Measurements from ENCODE around the gene DLGAP4. TPM values are rescaled to one million over a fixed set of nuclear protein-coding genes. Genes with fewer than 3 reads are reported as not detected.

Gene DLGAP4
- total and polyA plus RNA-seq, 8 donors, result 15.1 to 92.2 (median 33.5) TPM

GRCh38 chr20:36267605-36268381 is 38.3 kb upstream of the DLGAP4 start:
- no peak overlapping the region for H3K4me3 ChIP-seq
- H3K4me1 ChIP-seq, result no peaks in the 10 kb centered on the region
- intact Hi-C loops (cut with DNase I; ENCODE audit: low total_unique reads), result no loop called here
- no peaks in the 10 kb centered on the region for H3K36me3 ChIP-seq
- peaks cover 0 to 6% (median 4%) of the 10 kb centered on the region in 3 donors for H3K27me3 ChIP-seq
- no peaks in the 10 kb centered on the region for H3K9me3 ChIP-seq
- TF ChIP-seq POLR2AphosphoS5 (IDR thresholded peaks at IDR 0.05) (no peak), EP300 (IDR thresholded peaks at IDR 0.05) (no peak), POLR2A (IDR thresholded peaks at IDR 0.05) (no peak), CTCF (IDR thresholded peaks at IDR 0.05) (no peak)
- no peak for DNase-seq
- no peak overlapping the region for H3K27ac ChIP-seq
- WGBS, 5 donors, result 65 to 87% (median 76%) methylated on average over 19 to 24 of the region's 24 CpGs

- peaks cover 0 to 15% (median 7%) of the 10 kb centered on the region in 3 donors for H3K27me3 ChIP-seq
- H3K36me3 ChIP-seq, result no peaks in the 10 kb centered on the region
- H3K4me1 ChIP-seq, result no peaks in the 10 kb centered on the region
These were observed 37.4 kb upstream of the DLGAP4 start for GRCh38 chr20:36268440-36269342.

GRCh38 chr20:36269507-36269906 is 36.6 kb upstream of the DLGAP4 start:
- Histone ChIP-seq H3K9me3 (no peaks in the 10 kb centered on the region), H3K27ac (no peak overlapping the region), H3K4me1 (no peaks in the 10 kb centered on the region), H3K27me3 (peaks cover 4 to 23% (median 15%) of the 10 kb centered on the region in 3 donors), H3K4me3 (no peak overlapping the region), H3K36me3 (no peaks in the 10 kb centered on the region)
- intact Hi-C loops (cut with DNase I; ENCODE audit: low total_unique reads), result no loop called here
- TF ChIP-seq POLR2AphosphoS5 (IDR thresholded peaks at IDR 0.05) (no peak), POLR2A (IDR thresholded peaks at IDR 0.05) (no peak), CTCF (IDR thresholded peaks at IDR 0.05) (no peak)
- 75 to 78% (median 76%) methylated on average over 2 of the region's 2 CpGs for whole genome bisulfite sequencing, 5 donors
- DNase-seq, result no peak

More at GRCh38 chr20:36268440-36269342, 37.4 kb upstream of the DLGAP4 start:
- 56 to 81% (median 66%) methylated on average over 9 to 10 of the region's 10 CpGs for WGBS, 5 donors
- H3K27ac ChIP-seq, result no peak overlapping the region
- H3K9me3 ChIP-seq, result no peaks in the 10 kb centered on the region
- intact Hi-C loops (cut with DNase I; ENCODE audit: low total_unique reads), result no loop called here
- DNase-seq, result no peak
- no peak overlapping the region for H3K4me3 ChIP-seq
- no peak for TF ChIP-seq POLR2AphosphoS5 (IDR thresholded peaks at IDR 0.05)
- TF ChIP-seq CTCF (IDR thresholded peaks at IDR 0.05), result no peak
- no peak for TF ChIP-seq EP300 (IDR thresholded peaks at IDR 0.05)
- TF ChIP-seq POLR2A (IDR thresholded peaks at IDR 0.05), result no peak

Measured in stomach (tissue), 9 donors.